ES-I3 (cell line): Measurements from ENCODE around the gene KAZALD1.

Experiments
- H3K36me3 ChIP-seq: 2 replicates; pipeline ENCODE4 v1.6.1; 2013; ENCODE audit warnings: mild to moderate bottlenecking, low read length, control low read depth, moderate library complexity; ENCODE audit not compliant: insufficient read depth
- H3K4me1 ChIP-seq: 2 replicates; pipeline ENCODE4 v1.6.1; 2013; ENCODE audit warnings: mild to moderate bottlenecking, control low read depth, low read length; ENCODE audit not compliant: insufficient read depth
- H3K9ac ChIP-seq: 2 replicates; pipeline ENCODE4 v1.6.1; 2013; ENCODE audit warnings: low read depth, mild to moderate bottlenecking, low read length, moderate library complexity
- H3K9me3 ChIP-seq: 2 replicates; pipeline ENCODE4 v1.6.1; 2013; ENCODE audit warnings: mild to moderate bottlenecking, low read length, moderate library complexity; ENCODE audit not compliant: control insufficient read depth, insufficient read depth

The KAZALD1 gene, protein sequence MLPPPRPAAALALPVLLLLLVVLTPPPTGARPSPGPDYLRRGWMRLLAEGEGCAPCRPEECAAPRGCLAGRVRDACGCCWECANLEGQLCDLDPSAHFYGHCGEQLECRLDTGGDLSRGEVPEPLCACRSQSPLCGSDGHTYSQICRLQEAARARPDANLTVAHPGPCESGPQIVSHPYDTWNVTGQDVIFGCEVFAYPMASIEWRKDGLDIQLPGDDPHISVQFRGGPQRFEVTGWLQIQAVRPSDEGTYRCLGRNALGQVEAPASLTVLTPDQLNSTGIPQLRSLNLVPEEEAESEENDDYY

DNA sequence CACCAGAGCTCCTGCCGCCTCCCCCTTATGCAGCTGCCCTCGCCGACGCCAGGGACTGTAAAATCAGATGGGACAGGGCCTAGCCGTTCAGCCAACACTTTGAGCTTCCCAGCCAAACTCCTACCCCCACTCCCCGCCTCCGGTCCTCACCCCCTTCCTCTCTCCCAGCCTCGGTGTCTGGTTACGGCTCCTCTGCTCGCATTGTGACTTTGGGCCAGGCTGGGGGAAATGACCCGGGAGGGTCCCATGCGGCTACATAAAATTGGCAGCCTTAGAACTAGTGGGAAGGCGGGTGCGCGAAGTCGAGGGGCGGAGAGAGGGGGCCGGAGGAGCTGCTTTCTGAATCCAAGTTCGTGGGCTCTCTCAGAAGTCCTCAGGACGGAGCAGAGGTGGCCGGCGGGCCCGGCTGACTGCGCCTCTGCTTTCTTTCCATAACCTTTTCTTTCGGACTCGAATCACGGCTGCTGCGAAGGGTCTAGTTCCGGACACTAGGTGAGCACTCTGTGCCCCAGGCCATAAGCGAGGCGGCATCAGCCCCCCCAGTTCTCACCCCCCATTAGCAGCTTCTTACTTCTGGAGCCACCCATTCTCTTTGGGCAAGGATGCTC lies at the start of gene KAZALD1:
Gene KAZALD1 (plus strand): TSS at position 366 of the 608 bp plus-strand sequence. CDS start 604 bp downstream, outside the sequence.
- Histone ChIP-seq H3K9ac (peak within 1 kb of the TSS; percentile 99), H3K9me3 (no peaks in the 10 kb centered on the region), H3K36me3 (no peaks in the 10 kb centered on the region), H3K4me1 (peaks cover 20% of the 10 kb centered on the region)

DNA sequence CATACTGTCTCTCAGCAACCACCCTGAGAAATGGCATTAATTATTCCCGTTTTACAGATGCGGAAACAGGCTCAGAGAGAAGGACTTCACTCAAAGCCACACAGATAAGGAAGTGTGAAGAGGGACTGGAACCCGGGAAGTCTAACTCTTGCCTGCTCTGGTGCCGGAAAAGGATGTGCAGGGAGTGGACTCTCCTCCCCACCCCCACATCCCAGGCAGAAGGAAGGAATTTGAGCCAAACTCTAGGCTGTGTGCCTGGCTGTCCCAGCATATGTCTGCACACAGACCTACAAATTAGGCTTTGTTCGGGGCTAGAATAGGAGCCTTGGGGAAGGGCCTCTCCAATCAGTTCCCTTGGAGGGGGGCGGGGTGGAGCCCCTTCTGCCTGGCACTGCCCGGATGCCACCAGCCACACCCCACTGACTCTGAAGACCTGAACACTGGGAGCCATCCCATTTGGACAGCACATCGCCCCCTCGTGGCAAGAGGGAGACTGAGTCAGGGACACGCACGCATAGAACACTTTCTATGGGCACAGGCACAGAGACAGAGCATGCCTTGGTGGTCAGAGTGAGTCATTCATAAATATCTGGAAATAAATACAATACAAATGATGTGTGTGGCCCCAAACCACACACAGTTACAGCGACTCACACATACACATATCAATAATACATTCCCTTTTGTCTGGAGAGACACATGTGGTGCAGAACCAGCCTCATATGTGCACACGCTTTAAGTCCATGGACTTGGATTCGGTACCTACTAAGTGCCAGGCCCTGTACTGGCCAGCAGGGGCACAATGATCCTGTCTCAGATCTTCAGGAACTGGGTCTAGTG lies 49.0 kb upstream of the KAZALD1 start:
- Histone ChIP-seq H3K36me3 (no peaks in the 10 kb centered on the region), H3K4me1 (peaks cover 6% of the 10 kb centered on the region; the same call in 1 of the 2 replicates), H3K9ac (no peak overlapping the region), H3K9me3 (no peaks in the 10 kb centered on the region)

DNA sequence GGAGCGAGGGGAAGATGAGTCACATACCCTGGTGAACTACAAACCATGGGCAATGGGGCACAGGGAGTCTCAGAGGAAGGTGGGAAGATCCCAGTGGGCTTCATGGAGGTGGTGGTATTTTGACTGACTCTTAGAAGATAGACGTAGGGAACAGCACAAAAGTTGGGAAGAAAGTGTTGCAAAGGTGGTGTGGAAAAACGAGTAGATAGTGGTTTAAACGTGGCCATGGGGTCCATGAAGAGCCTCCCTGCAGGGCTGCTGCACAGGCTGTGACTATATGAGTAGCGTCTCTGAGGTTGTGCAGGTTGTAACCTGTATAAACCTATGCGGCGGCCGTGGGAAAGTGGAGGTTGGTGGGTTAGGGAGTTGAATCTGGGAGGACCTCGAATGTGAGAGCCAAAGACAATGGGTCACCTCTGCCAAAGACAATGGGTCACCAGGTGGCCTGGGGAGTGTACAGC lies 48.4 kb upstream of the KAZALD1 start:
- Histone ChIP-seq H3K4me1 (peaks cover 5% of the 10 kb centered on the region; the same call in 1 of the 2 replicates), H3K9me3 (no peaks in the 10 kb centered on the region), H3K9ac (no peak overlapping the region), H3K36me3 (no peaks in the 10 kb centered on the region)

DNA sequence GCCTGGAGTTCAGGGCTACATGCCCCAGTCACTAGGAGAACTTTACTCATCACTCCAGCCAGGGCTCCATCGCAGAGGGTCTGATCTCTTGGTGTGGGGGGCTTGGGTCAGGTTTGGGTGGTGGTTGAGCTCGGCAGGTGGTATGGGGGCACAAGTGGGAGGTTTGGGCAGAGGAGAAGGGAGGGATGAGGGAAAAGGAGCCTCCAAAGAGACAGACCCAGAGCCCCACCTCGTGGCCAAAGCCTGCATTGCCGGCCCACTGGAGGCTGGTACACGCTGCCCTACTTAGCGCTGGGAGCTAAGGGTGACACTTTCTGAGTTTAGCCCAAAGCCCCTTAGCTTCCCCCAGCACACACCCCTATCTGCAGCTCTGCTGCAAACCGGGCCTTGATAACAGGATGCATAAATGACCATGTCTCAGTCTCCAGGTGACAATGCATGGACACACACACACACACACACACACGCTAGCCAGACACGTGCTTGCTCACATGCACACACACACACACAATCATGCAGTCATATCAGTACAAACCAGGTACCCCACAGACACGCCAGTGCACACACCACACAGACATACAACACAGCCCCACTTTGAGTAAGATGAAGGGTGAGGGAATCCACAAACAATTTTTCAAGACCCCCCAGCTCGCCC lies 47.4 kb upstream of the KAZALD1 start:
- no peaks in the 10 kb centered on the region for H3K36me3 ChIP-seq

DNA sequence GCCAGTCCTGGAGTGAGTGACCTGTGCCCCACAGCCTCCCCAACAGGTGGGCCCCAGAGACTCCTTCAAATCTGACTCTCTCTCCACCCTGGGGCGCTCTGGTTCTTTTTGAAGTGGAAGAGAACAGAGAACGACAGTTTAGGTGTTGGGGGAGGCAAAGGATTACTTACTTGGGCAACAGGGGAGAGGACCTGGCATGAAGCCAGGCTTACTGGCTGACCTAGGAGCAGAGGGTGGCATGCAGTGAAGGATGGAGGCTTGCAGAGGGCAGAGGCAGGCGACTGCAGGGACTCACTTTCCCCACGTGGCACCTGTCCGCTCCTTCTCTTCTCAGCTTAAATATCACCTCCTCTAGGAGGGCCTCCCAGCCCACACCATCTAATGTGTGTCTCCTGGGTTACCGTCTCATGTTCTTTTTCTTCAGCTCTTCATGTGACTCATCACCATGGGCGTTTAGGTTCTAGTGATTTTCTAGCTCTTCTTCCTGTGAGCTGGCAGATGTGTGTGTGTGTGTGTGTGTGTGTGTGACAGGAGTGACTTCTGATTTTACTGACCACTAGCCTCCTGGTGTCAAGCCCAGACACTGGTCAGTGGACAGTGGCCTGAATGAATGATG lies 46.7 kb upstream of the KAZALD1 start:
- H3K36me3 ChIP-seq = no peaks in the 10 kb centered on the region
- H3K4me1 ChIP-seq = no peaks in the 10 kb centered on the region; the same call in 1 of the 2 replicates
- H3K9me3 ChIP-seq = no peaks in the 10 kb centered on the region
- no peak overlapping the region for H3K9ac ChIP-seq

More for the DNA sequence above, 47.4 kb upstream of the KAZALD1 start:
- no peaks in the 10 kb centered on the region; the same call in 1 of the 2 replicates for H3K4me1 ChIP-seq
- no peaks in the 10 kb centered on the region for H3K9me3 ChIP-seq
- no peak overlapping the region for H3K9ac ChIP-seq

DNA sequence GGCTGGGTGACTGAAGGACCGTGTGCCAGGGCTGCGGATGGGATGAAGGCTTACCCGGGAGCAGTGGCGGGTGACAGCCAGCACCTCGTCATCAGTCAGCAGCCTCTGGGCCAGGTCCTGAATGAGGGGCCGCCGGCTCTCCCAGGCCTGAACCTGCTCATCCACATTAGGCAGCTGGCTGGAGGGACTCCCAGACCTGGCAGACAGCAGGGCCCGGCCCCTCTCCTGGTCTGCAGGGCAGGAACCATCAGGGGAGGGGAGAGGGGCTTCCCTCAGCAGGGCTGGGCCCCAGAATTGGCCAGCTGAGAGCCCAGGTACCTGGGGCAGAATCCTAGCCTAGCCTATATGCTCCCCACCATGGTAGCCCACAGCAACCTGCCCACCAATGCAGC lies 46.2 kb upstream of the KAZALD1 start:
- H3K9me3 ChIP-seq = no peaks in the 10 kb centered on the region
- no peak overlapping the region for H3K9ac ChIP-seq
- no peaks in the 10 kb centered on the region; the same call in 1 of the 2 replicates for H3K4me1 ChIP-seq
- H3K36me3 ChIP-seq = no peaks in the 10 kb centered on the region

DNA sequence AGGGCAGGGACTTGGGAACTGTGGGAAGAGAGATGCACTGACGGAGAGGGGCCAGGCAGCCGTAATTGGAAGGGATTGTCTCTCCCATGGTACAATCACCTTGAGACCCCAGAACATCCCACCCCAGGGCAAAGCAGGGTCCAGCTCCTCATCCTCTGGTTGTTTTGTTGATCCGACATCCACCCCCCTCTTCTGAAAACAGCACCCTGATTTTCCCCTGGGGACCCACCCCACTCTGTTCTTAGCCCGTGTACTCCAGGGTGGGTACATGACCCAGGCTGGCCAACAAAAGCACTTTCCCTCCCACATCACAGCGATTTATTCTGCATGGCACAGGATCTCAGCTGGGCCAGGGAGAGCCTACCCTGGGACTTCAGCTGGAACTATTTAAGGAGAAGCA lies 45.0 kb upstream of the KAZALD1 start:
- Histone ChIP-seq H3K9me3 (no peaks in the 10 kb centered on the region), H3K4me1 (no peaks in the 10 kb centered on the region; the same call in 1 of the 2 replicates), H3K36me3 (no peaks in the 10 kb centered on the region), H3K9ac (no peak overlapping the region)

DNA sequence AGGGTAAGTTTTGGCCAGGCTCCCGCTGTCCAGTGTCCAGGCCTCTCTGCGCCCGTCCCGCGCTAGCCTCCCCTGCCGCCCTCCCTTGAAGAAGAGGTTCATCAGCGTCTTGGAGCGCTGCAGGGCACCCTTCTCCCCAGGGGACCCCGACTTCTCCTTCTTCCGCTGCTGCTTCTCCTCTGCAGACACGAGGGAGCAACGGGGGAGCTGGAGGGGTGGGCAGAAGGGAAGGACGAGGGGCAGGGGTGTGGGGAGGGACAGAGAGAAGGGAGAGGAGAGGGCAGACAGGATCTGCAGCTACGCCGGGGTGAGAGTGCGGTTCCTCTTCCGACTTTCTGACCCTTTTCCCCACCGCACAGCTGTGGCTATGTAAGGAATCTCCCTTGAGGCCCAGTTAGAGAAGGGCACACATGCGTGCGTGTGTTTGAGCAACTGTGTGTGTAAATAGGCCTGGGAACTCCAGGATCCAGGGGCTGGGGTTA lies 43.6 kb upstream of the KAZALD1 start:
- Histone ChIP-seq H3K36me3 (no peaks in the 10 kb centered on the region), H3K9me3 (no peaks in the 10 kb centered on the region), H3K4me1 (no peaks in the 10 kb centered on the region; the same call in 1 of the 2 replicates), H3K9ac (peak overlapping the region; percentile 32; the same call in 1 of the 2 replicates)

DNA sequence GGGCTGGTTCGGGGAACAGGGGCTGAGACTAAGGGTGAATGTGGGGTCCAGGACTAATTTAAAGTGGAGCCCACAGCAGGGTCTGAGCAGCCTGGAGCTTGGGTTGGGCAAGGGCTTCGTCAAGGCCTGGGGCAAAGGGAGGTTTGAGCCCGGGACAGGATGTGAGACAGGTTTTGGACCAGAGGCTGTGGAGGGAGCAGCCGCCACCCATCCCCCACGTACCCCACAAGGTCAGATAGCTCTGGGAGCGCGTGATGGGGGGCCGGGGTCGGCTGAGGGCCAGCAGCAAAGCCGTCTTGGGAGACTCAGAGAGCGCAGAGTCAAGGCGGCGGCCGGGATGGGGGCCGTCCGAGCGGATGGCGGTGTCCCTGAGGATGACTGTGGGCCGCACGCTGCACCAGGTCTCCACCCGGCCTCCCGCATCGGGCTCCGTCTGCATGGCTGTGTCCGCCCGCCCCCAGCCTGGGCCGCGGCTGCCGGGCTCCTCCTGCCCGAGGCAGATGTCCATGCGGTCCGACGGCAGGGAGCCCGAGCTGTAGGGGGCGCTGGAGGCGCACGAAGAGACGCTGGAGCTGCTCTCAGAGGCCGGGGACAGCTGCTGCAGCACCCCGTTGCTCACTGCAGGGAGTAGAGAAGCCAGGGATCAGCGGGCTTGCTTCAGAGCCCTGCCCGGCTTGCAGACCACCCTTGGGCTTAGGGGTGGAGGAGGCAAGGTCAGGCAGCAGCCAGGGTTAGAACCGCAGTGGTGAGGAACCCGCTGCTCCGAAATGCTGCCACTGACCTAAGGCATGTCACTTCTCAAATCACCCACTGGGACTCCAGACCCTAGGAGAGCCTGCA lies 43.0 kb upstream of the KAZALD1 start:
- Histone ChIP-seq H3K9ac (peak overlapping the region; percentile 32; the same call in 1 of the 2 replicates), H3K36me3 (no peaks in the 10 kb centered on the region), H3K4me1 (no peaks in the 10 kb centered on the region; the same call in 1 of the 2 replicates), H3K9me3 (no peaks in the 10 kb centered on the region)

DNA sequence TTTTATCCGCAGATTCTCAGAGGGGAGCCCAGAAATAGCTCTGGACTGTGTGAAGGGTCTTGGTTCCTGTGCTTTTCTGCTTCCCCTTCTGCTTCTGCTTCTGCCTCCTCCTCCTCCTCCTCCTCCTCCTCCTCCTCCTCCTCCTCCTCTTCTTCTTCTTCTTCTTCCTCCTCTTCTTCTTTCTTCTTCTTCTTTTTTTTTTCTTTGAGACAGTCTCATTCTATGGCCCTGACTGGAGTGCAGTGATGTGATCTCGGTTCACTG lies 42.4 kb upstream of the KAZALD1 start:
- Histone ChIP-seq H3K9me3 (no peaks in the 10 kb centered on the region), H3K4me1 (no peaks in the 10 kb centered on the region; the same call in 1 of the 2 replicates), H3K36me3 (no peaks in the 10 kb centered on the region), H3K9ac (no peak overlapping the region)

DNA sequence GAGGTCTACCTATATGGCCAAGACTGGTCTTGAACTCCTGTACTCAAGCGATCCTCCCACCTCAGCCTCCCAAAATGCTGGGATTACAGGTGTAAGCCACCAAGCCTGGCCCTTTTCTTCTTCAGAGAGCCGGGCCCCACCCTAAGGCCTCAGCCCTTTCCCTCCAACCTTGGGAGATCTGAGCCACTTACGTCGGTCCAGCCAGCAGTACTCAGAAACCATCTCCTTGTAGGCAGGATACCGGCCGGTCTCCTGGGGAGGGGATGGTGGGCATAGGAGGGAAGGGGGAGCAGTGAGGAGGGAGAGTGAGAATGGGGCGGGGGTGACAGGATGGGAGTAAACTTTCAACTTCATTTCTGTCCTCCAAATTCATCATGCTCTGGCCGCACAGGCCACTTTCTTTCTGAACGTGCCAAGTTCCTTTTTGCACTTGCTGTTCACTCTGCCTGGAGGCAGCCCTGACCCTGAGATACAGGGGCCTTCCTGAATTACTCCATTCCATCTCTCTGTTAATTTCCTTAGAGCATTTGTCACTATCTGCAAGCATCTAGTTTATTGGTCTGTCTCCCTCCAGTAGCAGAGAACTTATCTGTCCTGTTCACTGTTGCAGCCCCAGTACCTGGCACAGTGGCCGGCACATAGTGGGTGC lies 41.2 kb upstream of the KAZALD1 start:
- H3K9me3 ChIP-seq = no peaks in the 10 kb centered on the region
- no peak overlapping the region for H3K9ac ChIP-seq
- no peaks in the 10 kb centered on the region; the same call in 1 of the 2 replicates for H3K4me1 ChIP-seq
- H3K36me3 ChIP-seq = no peaks in the 10 kb centered on the region

DNA sequence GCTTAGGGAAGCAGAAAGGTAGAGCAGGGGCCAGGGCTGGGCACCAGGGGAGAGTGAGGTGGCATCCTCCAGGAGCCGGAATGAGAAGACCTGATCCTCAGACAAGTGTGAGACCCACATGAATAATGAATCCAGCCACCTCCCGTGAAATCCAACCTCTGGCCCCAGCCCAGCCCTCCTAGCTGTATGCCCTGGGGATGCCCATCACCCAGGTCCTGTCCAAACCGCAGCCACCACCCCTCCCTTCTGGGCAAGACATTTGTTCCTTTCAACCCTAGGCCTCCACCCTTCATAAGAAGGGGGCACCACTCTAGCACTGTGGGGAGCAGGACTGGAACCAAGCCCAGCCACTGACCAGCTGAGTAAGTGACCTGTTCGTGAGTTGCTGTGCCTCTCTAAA lies 40.5 kb upstream of the KAZALD1 start:
- Histone ChIP-seq H3K4me1 (no peaks in the 10 kb centered on the region; the same call in 1 of the 2 replicates), H3K9ac (no peak overlapping the region), H3K9me3 (no peaks in the 10 kb centered on the region), H3K36me3 (no peaks in the 10 kb centered on the region)
